Measurements from ENCODE around the gene PRODH2.

- TF ChIP-seq, protein P1, sequence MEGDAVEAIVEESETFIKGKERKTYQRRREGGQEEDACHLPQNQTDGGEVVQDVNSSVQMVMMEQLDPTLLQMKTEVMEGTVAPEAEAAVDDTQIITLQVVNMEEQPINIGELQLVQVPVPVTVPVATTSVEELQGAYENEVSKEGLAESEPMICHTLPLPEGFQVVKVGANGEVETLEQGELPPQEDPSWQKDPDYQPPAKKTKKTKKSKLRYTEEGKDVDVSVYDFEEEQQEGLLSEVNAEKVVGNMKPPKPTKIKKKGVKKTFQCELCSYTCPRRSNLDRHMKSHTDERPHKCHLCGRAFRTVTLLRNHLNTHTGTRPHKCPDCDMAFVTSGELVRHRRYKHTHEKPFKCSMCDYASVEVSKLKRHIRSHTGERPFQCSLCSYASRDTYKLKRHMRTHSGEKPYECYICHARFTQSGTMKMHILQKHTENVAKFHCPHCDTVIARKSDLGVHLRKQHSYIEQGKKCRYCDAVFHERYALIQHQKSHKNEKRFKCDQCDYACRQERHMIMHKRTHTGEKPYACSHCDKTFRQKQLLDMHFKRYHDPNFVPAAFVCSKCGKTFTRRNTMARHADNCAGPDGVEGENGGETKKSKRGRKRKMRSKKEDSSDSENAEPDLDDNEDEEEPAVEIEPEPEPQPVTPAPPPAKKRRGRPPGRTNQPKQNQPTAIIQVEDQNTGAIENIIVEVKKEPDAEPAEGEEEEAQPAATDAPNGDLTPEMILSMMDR (IDR thresholded peaks at IDR 0.05; ENCODE audit: low read depth, low read length, poor library complexity, severe bottlenecking), result no peak
- TF ChIP-seq EZH2phosphoT487 (IDR thresholded peaks at IDR 0.05; ENCODE audit: borderline replicate concordance, low read length), result no peak
These were observed 48.0 kb downstream of the PRODH2 start for GRCh38 chr19:35764432-35765315.
